ENCODE data around the gene HSD11B1L.

GRCh38 chr19:5718579-5719273, 37.9 kb downstream of the HSD11B1L start:
- TF ChIP-seq SUZ12 (IDR thresholded peaks at IDR 0.05; ENCODE audit: extremely low read depth, insufficient read depth, insufficient read length) = no peak
- TF ChIP-seq YY1 (IDR thresholded peaks at IDR 0.05; ENCODE audit: insufficient read depth, insufficient read length) = no peak
- TF ChIP-seq ZNF274 (IDR thresholded peaks at IDR 0.05; ENCODE audit: low read depth, low read length) = no peak

Data from NT2/D1 (cell line).